H1 (cell line): ENCODE results near the gene ATOH1. TPM values are rescaled to one million over a fixed set of nuclear protein-coding genes. Genes with fewer than 3 reads are reported as not detected.

Experiments
- ATF3 ChIP-seq: IDR thresholded peaks from 2 replicates; pipeline ENCODE4 v1.6.1; 2011; ENCODE audit warnings: low read depth, mild to moderate bottlenecking, low read length; ENCODE audit not compliant: insufficient read depth
- CHD2 ChIP-seq: IDR thresholded peaks from 2 replicates; pipeline ENCODE4 v1.6.1; 2012; ENCODE audit warnings: low read length, improper control_type of control experiment
- CTCF ChIP-seq, 3 experiments: IDR thresholded peaks; 1 replicate in 2 of 3; 2 replicates in 1 of 3; pipeline versions ENCODE4 v1.5.1 to v1.6.1; 2011; ENCODE audit warnings: low read length in 3 of 3, mild to moderate bottlenecking in 3 of 3, inconsistent platforms in 2 of 3, low read depth in 1 of 3, moderate library complexity in 1 of 3; ENCODE audit not compliant: insufficient read depth in 1 of 3; ENCODE audit errors: control extremely low read depth in 1 of 3
- EP300 ChIP-seq, 2 experiments: IDR thresholded peaks; 1 replicate in 1 of 2; 2 replicates in 1 of 2; pipeline ENCODE4 v1.6.1; 2011 to 2012; ENCODE audit warnings: low read depth in 2 of 2, low read length in 2 of 2, mild to moderate bottlenecking in 2 of 2, borderline replicate concordance in 1 of 2, inconsistent platforms in 1 of 2, moderate library complexity in 1 of 2
- FOSL1 ChIP-seq: IDR thresholded peaks from 2 replicates; pipeline ENCODE4 v1.6.1; 2011; ENCODE audit warnings: mild to moderate bottlenecking, low read depth, low read length, moderate library complexity; ENCODE audit not compliant: insufficient read depth
- GABPA ChIP-seq: IDR thresholded peaks from 2 replicates; pipeline ENCODE4 v1.6.1; 2011; ENCODE audit warnings: mild to moderate bottlenecking, low read length, moderate library complexity, borderline replicate concordance; ENCODE audit not compliant: insufficient read depth
- KDM1A ChIP-seq: fragments of 200-600, 300-600 bp; sonication (generic); IDR thresholded peaks from 2 replicates; pipeline ENCODE4 v1.7.1; 2016; ENCODE audit warnings: mild to moderate bottlenecking, low read length, borderline replicate concordance
- POLR2A ChIP-seq, 2 experiments: IDR thresholded peaks; 1 replicate in 1 of 2; 2 replicates in 1 of 2; pipeline ENCODE4 v1.6.1; 2011; ENCODE audit warnings: low read depth in 2 of 2, low read length in 2 of 2, mild to moderate bottlenecking in 2 of 2; ENCODE audit errors: control extremely low read depth in 1 of 2
- RAD21 ChIP-seq, 2 experiments: IDR thresholded peaks in 1 of 2; conservative IDR thresholded peaks in 1 of 2; 2 replicates each; pipeline ENCODE4 v1.6.1; 2011; ENCODE audit warnings: low read depth in 2 of 2, low read length in 2 of 2, improper control_type of control experiment in 1 of 2, inconsistent platforms in 1 of 2, mild to moderate bottlenecking in 1 of 2, moderate library complexity in 1 of 2
- SIRT6 ChIP-seq: IDR thresholded peaks from one replicate; pipeline ENCODE4 v1.7.1; 2012; ENCODE audit warnings: low read length, inconsistent platforms
- SP1 ChIP-seq: IDR thresholded peaks from 2 replicates; pipeline ENCODE4 v1.6.1; 2011; ENCODE audit warnings: low read depth, low read length
- SP2 ChIP-seq: IDR thresholded peaks from 2 replicates; pipeline ENCODE4 v1.6.1; 2012; ENCODE audit warnings: mild to moderate bottlenecking, low read length, inconsistent platforms
- TAF1 ChIP-seq: IDR thresholded peaks from 2 replicates; pipeline ENCODE4 v1.6.1; 2011; ENCODE audit warnings: mild to moderate bottlenecking, low read depth, low read length
- TBP ChIP-seq: IDR thresholded peaks from 2 replicates; pipeline ENCODE4 v1.6.1; 2011; ENCODE audit warnings: low read depth, low read length, improper control_type of control experiment
- TEAD4 ChIP-seq: IDR thresholded peaks from 2 replicates; pipeline ENCODE4 v1.6.1; 2012; ENCODE audit warnings: low read depth, low read length, inconsistent platforms, mixed read lengths
- YY1 ChIP-seq: IDR thresholded peaks from 2 replicates; pipeline ENCODE4 v1.6.1; 2011; ENCODE audit warnings: low read depth, mild to moderate bottlenecking, low read length
- polyA plus RNA-seq, 7 experiments: library from polyadenylated mRNA; depleted of rRNA in 3 of 7; stranded (reverse) in 5 of 7; unstranded in 2 of 7; fragments of >200 nt in 5 of 7; fragments of 200-250 nt in 2 of 7; gene quantifications; 1 replicate in 5 of 7; 2 replicates in 1 of 7; 4 replicates in 1 of 7; pipeline versions ENCODE4 v1.2.1 to v1.2.3, GENCODE V29; 2011 to 2013; ENCODE audit warnings: missing spikeins in 2 of 7, mixed read lengths in 2 of 7
- total RNA-seq: library from RNA; stranded (reverse); fragmentation: NEBNext Ultra II Directional; extraction: Animal tissue kit (Norgen Biotek cat#: 25700); gene quantifications from 2 replicates; pipeline ENCODE4 v1.2.1, GENCODE V29; 2021
- TF ChIP-seq, protein P1 (sequence below): IDR thresholded peaks from 2 replicates; pipeline ENCODE4 v1.6.1; 2011; ENCODE audit warnings: low read length, improper control_type of control experiment
- TF ChIP-seq, protein P2 (sequence below): IDR thresholded peaks from 2 replicates; pipeline ENCODE4 v1.6.1; 2012; ENCODE audit warnings: inconsistent platforms

ATOH1 gene
- total and polyA plus RNA-seq, 2 of the 8 experiments (the other 6 are each of a cell fraction or from before 2014, with no cell fraction given), result 0.12 to 0.76 TPM

- TF ChIP-seq TBP (no peak), ATF3 (no peak), SP2 (no peak), POLR2A (IDR thresholded peaks at IDR 0.05; ENCODE audit: control extremely low read depth in 1 of 2, low read depth in 2 of 2, low read length in 2 of 2) (no peak), KDM1A (no peak), SIRT6 (no peak), TAF1 (no peak), FOSL1 (no peak), CTCF (IDR thresholded peaks at IDR 0.05; ENCODE audit: control extremely low read depth in 1 of 3, insufficient read depth in 1 of 3, low read depth in 1 of 3, low read length in 3 of 3) (no peak), RAD21 (IDR thresholded peaks at IDR 0.05 in 1 of 2, conservative IDR thresholded peaks at IDR 0.05 in 1 of 2; ENCODE audit: low read depth in 2 of 2, low read length in 2 of 2) (no peak; a peak in 1 of 4 replicates), GABPA (no peak), TEAD4 (0 out of 2 replicates have a peak, but pooled peaks have one; percentile 2), SP1 (no peak), YY1 (peak; percentile 18; the same call in 1 of the 2 replicates), CHD2 (no peak), EP300 (IDR thresholded peaks at IDR 0.05; ENCODE audit: borderline replicate concordance in 1 of 2, low read depth in 2 of 2, low read length in 2 of 2) (no peak)
- TF ChIP-seq, protein P1, sequence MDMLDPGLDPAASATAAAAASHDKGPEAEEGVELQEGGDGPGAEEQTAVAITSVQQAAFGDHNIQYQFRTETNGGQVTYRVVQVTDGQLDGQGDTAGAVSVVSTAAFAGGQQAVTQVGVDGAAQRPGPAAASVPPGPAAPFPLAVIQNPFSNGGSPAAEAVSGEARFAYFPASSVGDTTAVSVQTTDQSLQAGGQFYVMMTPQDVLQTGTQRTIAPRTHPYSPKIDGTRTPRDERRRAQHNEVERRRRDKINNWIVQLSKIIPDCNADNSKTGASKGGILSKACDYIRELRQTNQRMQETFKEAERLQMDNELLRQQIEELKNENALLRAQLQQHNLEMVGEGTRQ, result no peak
- TF ChIP-seq, protein P2, sequence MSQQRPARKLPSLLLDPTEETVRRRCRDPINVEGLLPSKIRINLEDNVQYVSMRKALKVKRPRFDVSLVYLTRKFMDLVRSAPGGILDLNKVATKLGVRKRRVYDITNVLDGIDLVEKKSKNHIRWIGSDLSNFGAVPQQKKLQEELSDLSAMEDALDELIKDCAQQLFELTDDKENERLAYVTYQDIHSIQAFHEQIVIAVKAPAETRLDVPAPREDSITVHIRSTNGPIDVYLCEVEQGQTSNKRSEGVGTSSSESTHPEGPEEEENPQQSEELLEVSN, result peak; percentile 64; the same call in 1 of the 2 replicates
Measured at GRCh38 chr4:93828995-93829819, 654 bp downstream of the ATOH1 start (continued).
